ENCODE results near the gene ATG7. TPM values are rescaled to one million over a fixed set of nuclear protein-coding genes. Genes with fewer than 3 reads are reported as not detected.
"Not testable (repeated sequence)": the region's sequence is repeated elsewhere in the genome, so short reads cannot be mapped to it uniquely, and the experiment has no call there.

ATG7 gene
- total RNA-seq, 1 donor from 2014 or later: 62.9 TPM

GRCh38 chr3:11250902-11251806 is 21.0 kb upstream of the ATG7 start:
- DNase-seq (ENCODE audit: low spot score): no peak

DNA sequence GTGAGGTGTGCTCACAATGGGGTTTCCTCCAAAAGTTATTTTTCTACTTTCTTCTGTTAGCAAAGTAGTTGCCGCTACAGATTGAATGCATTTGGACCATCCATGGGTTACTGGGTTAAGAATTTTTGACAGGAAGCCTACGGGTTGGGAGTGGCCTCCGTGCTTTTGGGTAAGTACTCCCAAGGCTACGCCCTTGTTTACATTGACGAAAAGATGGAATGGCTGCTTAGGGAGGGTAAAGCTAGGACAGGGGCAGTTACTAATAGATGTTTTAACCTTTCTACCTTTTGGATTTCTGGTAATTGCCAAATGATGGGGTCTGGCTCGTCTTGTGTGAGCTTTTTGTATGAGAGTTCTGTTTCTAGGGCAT is 20.4 kb upstream of the ATG7 start:
- no peak for DNase-seq (ENCODE audit: low spot score)

GRCh38 chr3:11254876-11255275 is 17.3 kb upstream of the ATG7 start:
- DNase-seq (ENCODE audit: low spot score): no peak

DNA sequence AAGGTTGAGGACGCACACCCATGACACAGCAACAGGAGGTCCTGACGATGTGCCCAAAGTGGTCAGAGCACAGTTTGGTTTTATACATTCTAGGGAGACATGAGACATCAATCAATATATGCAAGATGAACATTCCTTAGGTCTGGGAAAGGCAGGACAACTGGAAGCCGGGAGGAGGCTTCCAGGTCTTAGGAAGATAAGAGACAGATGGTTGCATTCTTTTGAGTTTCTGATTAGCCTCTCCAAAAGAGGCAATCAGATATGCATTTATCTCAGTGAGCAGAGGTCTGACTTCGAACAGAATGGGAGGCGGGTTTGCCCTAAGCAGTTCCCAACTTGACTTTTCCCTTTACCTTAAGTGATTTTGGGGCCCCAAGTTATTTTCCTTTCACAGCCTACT is 16.7 kb upstream of the ATG7 start:
- DNase-seq (ENCODE audit: low spot score): not testable (repeated sequence)

- DNase-seq (ENCODE audit: low spot score): no peak
These were observed 13.2 kb upstream of the ATG7 start for GRCh38 chr3:11258958-11259357.

DNA sequence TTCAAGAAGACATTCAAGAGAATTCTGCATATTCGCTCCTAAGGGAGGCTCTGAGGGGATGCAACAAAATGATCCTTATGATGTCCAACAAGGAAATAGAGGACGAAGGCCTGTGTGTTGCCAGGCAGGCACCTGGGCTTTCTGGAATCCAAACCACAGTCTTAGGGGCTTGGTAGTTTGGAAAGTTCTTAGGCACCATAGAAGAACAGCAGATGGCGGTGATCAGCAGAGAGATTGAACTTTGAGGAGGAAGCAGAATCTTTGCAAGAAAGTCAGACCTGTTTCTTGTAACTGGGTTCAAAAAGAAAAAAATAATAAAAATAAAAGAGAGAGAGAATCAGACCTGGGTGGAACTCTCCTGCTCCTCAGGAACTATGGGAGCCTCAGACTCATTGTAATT is 11.7 kb upstream of the ATG7 start:
- no peak for DNase-seq (ENCODE audit: low spot score)

DNA sequence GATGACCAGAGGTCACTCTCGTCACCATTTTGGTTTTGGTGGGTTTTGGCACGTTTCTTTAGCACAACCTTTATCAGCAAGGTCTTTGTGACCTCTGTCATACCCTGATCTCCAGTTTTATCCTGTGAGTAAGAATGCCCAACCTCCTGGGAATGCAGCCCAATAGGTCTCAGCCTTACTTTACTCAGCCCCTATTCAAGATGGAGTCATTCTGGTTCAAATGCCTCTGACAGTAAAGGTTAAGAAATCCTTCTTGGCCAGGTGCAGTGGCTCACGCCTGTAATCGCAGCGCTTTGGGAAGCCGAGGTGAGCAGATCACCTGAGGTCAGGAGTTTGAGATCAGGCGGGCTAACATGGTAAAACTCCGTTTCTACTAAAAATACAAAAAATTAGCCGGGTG is 3.2 kb upstream of the ATG7 start:
- DNase-seq (ENCODE audit: low spot score): no peak

GRCh38 chr3:11272906-11273574 is 843 bp downstream of the ATG7 start:
- no peak for DNase-seq (ENCODE audit: low spot score)

GRCh38 chr3:11273891-11274291 is 1.7 kb downstream of the ATG7 start:
- DNase-seq (ENCODE audit: low spot score): no peak

DNA sequence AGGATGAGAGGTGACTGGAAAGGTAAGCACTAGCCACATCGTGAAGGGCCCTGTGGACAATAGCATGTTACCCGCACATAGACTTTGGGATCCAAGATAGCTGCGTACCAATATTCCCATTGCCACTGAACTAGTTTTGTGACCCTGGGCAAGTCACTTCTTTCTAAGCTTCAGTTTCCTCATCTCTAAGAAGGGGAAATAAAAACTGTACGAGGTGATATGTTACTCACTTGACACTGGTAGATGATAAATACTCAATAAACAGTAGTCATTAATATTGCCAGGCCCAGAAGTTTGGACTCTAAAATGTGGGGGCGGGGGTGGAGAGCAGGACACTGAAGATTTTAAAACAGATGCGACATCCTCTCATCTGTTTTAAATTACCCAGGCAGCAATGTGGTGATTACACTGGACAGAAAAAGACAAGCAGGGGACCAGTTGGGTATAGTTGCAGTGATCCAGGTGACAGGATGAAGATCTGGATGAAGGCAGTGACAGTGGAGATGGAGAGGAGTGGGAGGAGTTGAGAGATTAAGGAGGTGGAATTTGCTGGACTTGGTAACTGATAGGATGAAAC is 2.5 kb downstream of the ATG7 start:
- no peak for DNase-seq (ENCODE audit: low spot score)

GRCh38 chr3:11275926-11276325 is 3.7 kb downstream of the ATG7 start:
- no peak for DNase-seq (ENCODE audit: low spot score)

DNA sequence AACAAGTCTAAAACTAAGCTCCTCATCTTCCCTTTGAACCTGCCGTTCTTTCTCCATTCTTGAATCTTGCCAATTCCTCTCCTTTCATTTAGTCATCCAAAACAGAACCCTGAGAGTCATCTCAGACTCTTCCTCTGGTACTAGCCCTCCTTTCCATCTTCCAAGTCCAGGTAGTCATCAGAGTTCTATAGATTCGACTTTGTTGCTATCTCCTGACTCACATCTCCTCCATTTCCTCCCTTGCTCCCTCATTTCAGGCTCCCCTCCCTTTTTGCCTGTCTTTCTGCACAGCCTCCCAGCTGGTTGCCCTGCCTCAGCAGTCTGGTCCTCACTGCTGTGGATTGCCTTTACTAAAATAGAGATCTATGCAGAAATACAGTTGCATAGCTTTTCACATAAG is 4.7 kb downstream of the ATG7 start:
- DNase-seq (ENCODE audit: low spot score): no peak

DNA sequence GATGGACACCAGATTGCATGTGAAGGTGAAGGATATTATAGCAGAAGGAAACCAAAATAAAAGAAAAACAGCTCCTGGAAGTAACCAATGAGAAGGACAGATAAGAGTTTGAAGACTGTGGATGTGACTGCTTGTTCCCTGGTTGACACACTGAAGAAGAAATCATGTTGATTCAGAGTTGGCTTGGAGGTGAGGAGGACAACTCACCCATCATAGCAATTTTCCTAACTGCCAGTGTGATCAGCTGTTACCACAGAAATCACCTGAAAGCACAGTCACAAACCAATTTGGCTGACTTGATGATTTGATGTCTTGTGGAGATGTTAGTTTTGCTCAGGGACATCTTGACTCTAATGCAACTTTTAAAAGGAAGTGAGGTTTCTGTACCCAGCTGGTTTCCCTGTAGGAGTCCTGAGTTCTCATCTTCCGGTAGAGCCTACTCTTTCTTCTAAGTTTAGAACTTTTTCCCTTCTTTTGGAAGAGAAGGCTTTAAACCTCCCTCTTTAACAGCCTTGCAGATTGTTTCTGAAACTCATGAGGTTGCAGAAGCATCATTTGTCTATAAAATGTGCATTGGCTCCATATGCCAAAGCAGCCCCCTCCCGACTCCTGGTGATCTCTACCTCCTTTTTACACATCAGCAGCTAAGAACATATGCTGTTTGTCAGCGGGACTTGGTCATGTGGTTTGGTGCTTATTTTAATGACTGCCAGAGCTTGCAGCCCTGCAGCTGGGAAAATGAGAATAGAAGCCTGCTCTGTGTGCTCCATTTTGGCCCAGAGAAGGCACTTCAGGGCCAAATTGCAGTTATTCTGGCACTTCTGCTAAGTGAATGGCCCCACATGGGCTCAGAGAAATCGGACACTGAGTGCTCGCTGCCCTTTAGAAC is 10.3 kb downstream of the ATG7 start:
- peak; percentile 48 for DNase-seq (ENCODE audit: low spot score)

- no peak for DNase-seq (ENCODE audit: low spot score)
These were observed 10.9 kb downstream of the ATG7 start for GRCh38 chr3:11283139-11283475.

GRCh38 chr3:11284011-11284410 is 11.8 kb downstream of the ATG7 start:
- DNase-seq (ENCODE audit: low spot score): no peak

DNA sequence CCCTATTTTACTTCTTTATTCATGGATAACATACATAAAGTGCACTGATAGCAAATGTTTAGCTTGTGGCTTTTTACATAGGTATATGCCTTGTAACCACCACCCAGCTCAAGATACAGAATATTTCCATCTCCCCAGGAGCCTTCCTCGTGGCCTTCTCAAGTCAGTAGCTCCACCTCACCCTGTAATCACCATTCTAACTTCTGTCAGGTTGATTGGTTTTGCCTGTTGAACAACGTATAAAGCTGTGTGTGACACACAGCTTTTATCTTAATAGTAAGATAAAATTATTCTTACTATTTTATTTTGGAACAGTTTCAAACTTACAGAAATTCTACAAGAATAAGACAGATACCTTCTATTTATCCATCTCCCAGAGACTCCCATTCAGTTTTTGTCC is 13.3 kb downstream of the ATG7 start:
- DNase-seq (ENCODE audit: low spot score): no peak

DNA sequence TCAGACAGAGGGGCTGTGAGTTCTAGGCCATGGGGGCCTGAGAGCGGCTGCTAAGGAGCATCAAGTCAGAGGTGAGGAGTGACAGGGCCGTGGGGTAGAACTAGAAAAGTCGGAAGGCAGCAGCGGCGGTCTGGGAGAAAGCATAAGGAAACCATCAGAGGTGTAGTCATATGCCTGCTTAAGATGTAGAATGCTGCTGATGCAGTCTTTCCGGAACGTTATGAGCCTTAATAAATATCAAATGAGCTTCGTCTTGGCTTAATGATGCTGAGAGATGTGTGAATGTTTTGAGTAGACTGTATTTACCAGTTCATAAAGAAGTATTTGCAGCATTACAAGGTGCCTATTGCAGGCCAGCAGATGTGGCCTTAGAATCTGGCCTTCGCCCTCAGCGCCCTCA is 15.2 kb downstream of the ATG7 start:
- DNase-seq (ENCODE audit: low spot score): no peak

DNA sequence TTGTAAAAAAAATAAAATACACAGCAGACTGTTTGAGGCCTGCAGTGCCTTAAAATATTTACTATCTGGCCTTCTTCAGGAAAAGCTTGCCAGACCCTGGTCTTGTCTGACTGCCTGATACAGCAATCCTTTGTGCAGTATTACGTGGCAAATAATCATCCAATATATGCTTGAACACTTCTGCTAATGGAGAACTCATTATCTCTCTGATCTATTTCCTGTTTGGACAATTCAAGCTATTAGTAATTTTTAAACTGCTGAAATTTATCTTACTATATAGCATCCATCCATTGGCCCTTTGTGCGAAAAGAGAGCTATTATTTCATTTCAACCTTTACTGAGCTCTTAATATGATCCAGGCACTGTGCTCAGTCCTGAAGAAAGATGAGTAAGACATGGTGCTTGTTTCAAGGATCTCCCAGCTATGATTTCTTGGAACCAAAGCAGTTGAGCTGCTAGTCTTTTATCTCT is 15.9 kb downstream of the ATG7 start:
- DNase-seq (ENCODE audit: low spot score): no peak

DNA sequence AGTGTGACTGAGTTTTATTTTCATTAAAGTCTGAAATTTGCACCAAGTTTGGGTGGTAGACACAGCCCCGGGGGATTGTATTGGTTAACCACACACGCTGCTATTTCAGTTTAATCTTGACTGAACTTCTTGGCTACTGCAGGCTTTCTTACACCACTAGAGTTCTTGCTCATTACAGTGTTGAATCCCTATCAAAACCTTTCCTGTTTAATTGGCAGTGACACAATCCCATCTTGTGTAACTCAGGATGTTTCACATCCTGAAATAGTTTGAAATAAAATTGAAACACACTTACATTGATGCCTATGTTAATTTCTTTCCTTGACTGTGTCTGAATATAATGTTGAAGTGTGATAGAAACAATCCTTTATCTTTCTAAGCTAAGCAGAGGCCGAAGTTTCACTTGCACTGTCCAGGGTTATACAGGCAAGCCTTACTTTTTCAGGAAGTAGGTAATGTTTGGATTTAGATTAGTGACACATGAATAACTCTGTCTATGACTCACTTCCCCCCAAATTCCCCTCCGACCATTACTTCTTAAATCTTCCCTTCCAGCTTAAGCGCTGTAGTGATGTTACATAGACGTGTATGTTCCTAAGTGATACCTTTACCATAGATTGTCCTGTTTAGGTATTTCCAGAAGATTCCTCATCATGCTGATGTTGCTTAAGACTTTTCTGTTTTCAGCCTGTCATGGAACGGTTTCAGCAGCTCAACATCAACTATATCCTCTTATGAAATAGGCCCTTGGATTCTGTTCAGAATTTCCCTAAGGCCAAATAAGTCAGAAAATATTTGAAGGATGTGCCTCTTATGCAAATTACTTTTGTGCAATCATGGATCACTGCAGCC is 16.8 kb downstream of the ATG7 start:
- DNase-seq (ENCODE audit: low spot score): no peak

DNA sequence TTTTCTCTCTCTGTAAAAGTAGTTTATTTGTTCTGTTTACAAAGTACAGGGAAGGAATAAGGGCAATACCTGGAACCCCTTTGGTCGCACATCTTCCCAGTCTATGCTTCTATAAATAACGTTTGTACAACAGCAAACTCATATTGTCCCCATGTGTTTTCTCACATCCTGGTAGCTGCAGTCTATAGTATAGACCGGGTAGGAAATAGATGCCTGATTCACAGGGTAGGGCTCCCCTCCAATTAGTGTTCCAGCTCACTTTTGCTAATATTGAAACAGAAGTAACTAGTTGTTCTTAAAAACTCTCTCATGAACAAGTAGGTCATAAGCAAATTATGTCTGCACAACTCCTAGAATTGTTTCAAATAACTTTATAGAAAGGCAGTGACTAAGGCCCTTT is 17.7 kb downstream of the ATG7 start:
- no peak for DNase-seq (ENCODE audit: low spot score)

Measured in ureter (tissue), 1 donor.